GM18520 (cell line): ENCODE data around the gene ACACA.

ENCODE experiments used
- ATAC-seq: cut with Tn5 transposase; IDR thresholded peaks from one replicate; pipeline ENCODE4 v1.9.1; 2021; ENCODE audit not compliant: unreplicated experiment

ACACA gene

DNA sequence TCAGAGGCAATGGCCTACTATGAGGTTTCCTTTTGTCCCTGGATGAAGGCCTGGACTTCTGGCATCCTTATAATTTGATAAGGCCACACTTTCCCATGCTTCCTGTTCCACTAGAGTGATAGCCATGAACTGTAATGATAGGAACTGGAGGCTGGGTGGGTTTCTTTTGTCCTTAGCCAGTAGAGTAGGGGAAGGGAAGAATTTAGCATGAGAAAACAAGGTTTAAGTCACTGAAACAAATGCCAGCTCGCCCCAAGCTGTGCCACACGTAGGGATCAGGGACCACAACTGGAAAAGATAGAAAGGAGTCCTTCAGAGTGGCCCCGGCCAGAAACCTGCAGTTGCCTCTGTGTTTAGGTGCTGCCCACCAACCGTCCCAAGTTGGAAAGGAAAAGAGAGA lies 111.7 kb downstream of the ACACA start:
- no peak for ATAC-seq

DNA sequence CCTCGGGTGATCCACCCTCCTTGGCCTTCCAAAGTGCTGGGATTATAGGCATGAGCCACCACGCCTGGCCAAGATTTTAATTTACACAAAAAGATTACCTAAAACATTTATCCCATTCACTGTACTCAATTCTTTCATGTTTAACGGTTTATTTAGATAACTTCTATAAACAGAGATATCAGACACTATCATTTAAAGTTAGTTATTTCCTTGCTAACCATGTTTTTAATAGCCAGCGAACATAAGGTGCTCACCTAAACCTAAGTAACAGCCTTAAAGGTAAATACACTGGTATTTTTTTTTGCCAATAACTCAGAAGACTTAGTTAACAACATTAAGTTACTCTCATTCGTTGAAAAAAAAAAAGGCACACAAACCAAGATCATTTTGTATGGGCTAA lies 112.9 kb downstream of the ACACA start:
- no peak for ATAC-seq

DNA sequence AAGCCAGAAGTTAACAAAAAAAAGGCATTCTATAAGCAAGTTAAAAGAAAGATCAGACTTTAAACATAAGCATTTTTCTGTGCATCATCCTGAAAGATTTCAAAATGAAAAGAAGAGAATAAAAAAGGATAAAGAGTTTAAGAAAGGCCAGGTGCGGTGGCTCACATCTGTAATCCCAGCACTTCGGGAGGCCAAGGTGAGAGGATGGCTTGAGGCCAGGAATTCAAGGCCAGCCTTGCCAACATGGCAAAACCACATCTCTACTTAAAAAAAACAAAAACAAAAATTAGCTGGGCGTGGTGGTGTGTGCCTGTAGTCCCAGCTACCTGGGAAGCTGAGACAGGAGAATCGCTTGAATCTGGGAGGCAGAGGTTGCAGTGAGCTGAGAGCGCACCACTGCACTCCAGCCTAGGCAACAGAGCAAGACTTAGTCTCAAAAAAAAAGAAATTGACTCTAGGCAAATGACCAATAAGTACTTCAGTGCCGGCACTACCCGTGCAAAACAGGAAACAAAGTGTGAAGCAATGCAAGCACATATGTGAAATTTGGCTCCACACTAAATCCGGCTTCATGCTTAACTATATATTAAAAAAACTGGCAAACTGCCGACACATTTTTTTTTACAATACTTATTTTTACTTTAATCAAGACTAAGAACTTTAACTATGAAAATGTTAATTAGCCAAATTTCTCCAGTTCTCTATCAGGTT lies 114.1 kb downstream of the ACACA start:
- no peak for ATAC-seq

DNA sequence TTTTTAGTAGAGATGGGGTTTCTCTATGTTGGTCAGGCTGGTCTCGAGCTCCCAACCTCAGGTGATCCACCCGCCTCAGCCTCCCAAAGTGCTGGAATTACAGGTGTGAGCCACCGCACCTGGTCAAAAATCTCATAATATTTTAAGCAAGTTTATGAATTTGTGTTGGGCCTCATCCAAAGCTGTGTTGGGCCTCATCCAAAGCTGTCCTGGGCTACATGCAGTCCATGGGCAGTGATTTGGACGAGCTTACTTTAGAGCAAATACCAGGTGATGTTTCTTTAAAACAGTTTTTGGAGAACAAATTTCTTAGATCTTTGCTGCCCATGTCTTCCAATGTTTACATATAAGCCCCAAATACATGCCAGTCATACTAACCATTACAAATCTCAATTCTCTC lies 115.3 kb downstream of the ACACA start:
- no peak for ATAC-seq

DNA sequence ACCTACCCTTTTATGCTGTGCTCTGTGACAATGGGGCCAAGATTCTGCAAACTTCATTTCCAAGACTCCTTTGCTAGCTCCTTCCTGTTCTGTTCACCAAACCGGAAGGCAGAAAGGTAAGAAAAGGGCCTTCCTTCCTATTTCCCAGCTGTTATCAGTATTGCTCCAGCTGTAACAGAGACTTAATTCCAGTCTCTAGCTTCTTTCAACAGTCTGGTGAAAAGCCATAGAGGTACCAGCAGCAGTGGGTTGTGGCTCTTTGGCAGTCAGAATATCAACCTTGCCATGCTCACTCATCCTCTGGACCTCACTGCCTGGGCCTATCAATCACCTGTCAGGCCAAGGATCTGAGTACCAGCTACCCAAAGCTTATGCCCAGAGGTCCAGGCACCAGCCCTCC lies 120.2 kb downstream of the ACACA start:
- ATAC-seq = no peak

DNA sequence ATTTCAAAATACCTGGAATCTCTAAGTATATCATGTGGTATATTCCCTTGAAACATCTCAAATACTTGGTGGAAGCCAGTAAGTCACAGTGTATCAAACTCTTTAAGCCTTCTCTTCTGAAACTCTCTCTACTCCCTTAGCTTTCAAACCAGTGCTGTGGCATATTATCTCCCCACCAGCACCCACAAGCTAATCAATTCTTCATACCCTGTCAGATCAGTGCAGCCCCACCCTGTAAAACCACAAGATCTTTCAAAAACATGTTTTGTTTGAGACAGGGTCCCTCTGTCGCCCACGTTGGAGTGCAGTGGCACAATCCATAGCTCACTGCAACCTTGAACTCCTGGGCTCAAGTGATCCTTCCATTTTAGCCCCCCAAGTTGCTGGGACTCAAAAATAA lies 122.4 kb downstream of the ACACA start:
- ATAC-seq = no peak

DNA sequence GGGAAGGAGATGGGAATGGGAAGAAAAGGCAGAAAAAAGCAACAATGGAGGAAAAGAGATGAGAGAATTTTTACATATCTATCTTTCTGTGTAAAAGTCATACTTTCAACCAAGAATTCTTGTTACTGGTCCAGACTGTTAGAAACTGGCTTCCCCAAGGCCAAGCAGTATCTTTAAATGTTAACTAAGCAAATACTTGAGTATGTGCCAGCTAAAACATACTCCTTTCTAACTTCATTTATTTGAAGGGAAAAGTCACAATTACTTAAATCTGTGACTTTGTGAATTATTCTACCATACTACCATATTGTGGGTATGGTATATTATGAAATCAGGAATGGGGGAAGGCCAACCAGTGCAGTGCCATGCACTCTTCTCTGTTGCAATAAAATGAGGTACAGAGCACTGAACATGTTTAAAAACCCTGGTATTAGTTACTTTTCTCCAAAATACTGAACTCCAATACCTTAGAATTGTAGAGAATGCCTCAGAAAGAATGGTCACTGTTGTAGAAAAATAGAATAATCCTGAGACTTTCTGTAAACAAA lies 123.1 kb downstream of the ACACA start:
- ATAC-seq = no peak

DNA sequence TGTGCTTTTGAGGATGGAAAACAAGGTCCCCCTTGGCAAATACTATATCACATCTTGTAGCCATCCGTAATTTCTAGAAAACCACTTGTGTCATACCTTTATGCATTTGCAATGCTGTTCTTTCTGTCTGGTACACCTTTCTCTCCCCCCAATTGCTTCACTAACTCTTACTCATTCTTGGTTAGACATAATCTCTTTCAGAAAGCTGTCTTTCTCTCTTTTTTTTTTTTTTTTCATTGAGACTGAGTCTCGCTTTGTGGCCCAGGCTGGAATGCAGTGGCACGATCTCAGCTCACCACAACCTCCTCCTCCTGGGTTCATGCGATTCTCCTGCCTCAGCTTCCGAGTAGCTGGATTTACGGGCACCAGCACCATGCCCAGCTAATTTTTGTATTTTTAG lies 125.8 kb downstream of the ACACA start:
- no peak for ATAC-seq

DNA sequence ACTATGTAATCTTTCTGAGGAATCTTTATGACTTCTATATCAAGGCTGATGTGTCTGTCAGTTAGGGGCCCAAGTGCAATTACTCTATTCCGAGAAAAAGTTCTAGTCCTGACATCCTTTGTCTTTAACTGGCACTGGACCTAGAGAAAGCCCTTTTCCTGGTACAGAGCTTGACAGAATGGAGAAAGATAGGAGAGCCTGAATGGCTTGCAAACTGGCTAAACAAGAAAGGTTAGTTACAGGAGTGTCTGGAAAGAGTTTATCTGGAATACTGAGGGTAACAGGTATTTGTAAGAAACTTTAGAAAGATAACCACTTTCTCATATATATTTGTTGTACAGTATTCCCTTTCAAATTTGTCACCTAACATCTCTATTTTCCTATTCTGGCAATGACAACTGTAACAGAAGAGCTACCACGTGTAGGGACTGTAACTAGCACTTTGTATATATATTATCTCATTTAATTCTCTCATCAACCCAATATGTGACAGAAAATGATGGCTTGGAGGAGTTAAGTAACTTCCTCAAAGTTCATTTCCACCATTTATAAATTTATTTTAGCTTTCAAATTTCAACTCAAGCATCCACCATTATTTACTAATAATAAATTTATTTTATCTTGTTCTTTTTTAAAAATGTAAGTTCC lies 128.3 kb downstream of the ACACA start:
- ATAC-seq = no peak

DNA sequence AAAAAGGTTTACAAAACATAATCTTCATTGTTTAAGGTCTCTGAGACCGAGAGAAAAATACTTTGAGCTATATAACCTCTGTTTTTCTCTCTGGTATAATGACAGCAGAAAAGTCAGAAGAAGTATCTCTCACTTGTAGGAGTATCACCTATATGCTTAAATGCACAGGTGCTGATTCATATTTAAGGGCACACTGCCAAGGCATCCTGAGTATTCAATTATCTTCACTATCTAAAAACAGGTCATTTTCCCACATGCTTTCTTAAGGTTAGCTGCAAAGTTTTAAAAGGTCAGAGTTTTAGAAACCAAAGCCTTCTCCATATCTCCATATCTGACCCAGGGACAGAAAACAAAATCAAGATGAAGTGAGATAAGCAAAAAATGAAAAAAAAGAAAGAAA lies 130.2 kb downstream of the ACACA start:
- ATAC-seq = no peak

DNA sequence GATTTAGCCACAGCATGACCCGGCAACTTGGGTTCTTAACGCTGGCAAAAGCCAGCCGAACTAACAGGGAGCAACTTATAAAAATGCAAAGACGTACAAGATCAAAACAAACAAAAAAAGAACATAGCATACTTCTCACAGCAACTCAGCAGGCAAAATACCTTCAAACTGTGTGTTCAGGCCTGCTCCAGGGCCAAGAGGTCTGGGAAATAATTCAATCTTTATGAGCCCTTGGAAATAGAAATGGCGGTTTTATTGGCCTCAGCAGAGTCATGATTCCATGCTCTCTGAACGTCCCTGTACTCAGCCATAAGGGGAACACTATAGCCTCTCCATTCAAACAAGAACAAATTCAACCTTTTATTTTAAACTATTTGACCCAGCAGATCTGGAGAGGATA lies 132.2 kb downstream of the ACACA start:
- ATAC-seq = no peak

DNA sequence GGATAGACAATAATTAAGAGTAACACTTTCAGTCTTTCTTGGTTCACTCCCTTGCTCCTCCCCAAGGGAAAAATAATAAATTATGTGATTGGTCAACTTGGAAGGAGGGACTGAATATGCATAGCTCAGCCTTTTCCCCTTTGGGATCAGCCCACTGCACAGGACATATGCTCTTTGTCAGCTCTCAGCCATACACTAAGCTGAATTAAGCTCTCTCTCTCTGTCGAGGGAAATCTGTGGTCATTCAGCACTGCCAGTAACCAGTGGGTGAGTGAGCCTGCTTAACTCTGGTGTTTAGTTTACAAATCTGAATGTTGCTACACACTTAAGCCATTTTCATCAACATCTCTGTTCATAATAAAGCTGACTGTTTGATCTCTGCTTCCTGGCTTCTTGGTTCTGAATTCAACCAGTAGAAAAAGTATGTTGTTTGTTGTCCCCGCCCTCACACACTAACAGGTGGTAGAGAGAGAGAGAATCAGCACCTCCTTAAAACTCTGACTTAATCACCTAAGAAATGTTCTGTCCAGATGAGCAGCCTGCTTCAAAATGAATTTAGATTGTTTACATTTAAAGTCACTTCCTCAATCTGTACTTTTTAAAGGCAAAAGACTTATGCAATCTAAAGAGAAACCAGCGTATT lies 133.1 kb downstream of the ACACA start:
- ATAC-seq = no peak

DNA sequence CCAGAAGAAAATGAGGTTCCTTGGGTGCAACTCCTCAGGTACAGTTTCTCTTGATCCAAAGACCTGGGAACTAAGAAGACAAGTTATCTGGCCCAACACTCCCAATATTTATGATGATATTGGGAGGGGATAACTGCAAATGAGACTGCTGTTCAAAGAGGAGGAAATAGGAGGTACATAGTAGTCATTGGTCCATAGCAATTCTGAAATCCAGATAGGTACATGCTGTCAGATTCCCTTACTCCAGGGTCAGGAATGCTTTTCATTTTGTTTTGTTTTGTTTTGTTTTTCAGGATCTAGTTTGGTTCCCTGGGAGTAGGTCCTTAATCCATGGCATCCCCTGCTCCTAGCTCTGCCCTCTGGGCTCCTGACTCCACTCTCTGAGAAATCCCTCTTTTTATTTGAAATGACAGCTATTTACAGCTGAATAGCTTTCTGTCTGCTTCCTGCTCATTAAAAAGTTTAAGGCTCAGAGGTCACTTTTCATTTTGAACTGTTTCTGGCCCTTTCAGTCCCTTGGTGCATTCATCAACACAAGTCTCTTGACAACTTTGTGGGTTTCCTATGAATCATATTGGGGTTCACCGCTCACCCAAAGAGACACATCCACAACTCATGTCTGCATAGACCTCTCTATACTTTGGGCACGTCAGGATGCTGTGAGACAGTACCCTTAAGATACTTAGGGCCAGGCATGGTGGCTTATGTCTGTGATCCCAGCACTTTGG lies 141.0 kb downstream of the ACACA start:
- no peak for ATAC-seq

DNA sequence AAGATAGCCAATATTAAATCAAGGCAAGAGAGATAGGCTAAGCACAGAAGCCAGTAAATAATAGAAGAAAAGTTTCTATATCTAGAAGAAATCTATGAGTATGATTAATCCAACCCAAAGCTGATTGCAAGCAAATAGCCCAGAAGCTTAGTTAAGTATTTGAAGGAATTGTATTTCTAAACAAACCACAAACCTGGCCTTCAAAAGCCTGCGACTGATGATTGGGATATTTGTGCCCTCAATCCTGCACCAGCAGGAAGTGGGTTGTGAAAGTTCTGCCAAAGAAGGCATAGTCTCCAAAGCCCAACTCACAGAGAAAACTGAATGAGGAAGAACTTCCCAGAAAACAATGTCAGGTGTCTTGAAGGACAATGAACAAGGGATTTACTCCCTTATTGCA lies 145.3 kb downstream of the ACACA start:
- no peak for ATAC-seq

DNA sequence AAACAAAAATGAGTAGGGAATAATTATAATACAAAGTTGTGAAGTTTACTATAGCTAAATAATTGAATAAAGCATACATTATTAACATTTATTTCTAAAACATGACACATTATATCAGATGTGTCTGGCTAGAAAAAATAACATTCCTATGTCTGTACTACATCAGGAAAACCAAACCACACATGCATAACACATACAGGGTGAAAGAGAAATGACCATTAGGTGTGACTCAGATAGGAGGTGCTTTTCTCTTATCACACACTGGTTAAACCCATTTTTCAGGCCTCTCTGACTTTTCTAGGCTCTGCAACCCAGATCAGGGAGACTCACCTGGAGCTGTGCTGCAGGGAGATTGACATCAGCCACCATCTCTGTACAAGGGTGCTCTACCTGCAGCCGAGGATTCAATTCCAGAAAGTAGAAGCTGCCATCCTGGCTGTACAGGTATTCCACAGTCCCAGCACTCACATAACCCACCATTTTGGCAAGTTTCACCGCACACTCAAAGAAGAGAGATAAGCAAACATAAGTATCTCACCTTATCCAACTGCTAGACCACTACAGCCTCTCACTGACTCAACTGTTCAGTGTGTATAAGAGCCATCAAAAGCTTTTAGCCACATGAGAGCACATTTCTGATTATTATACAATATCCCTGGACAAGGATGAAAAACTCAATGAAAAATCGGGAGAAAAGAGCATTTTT lies 147.5 kb downstream of the ACACA start:
- no peak for ATAC-seq

DNA sequence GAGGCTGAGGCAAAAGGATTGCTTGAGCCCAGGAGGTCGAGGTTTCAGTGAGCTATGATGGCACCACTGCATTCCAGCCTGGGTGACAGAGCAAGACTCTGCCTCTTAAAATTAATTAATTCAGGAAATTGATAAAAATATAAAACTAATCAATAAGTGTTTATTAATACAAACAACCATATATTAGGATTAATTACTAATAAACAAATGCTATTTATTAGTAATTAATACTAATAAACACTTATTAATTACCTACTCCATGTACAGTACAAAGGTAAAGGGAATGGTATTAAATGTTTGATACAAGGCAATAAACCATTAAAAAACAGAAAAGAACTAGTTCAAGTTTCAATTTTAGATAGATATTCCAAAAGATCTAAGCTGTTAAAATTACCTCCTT lies 150.0 kb downstream of the ACACA start:
- no peak for ATAC-seq

DNA sequence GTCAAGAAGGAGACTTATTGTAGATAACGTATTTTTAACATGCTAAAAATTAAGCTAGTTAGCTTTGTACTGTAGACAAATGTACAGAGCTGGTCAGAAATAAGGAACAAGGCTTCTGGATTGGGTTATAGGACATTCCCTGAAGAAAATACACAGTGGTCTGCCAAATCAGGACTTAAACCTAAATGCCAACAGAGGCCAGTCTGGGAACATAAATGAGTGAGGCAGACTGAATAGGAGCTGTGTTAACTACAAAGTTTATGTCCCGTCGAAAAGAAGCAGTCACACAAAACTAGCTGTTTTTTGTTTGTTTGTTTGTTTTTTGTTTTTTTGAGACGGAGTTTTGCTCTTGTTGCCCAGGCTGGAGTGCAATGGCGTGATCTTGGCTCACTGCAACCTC lies 151.2 kb downstream of the ACACA start:
- no peak for ATAC-seq

DNA sequence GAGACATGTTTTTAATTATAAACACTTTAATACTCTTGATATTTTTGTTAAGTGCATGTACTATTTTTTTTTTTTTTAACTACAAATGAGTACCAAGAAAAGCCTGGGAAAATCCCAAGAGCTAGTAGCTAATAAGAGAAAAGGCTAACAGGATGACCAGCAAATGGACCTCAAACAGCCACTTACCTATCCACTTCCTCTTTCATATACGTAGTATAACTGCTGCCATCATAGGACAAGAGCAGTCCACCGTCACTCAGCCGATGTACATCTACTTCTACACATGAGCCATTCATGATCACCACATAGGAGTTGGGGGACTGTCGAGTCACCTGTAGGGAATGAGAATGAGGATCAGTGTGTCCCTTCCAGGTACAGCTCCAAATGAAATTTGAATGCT lies 158.8 kb downstream of the ACACA start:
- ATAC-seq = no peak

DNA sequence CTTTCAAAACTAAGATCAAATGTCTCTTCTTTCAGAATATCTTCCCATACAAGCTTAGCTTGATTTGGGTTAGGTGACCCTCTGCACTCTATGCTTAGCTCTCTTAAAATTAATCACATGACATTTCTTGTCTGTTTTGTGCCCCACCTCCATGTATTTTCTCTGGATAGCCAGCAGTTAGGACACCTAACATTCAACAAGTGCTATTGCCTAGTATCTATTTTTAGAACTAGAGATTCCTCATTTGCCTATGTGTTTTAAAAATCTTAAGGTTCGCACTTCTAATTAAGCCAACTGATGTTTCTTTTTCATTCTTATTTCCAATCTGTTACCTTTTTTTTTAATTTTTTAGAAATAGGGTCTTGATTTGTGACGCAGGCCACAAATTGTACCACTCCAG lies 160.6 kb downstream of the ACACA start:
- ATAC-seq = no peak

DNA sequence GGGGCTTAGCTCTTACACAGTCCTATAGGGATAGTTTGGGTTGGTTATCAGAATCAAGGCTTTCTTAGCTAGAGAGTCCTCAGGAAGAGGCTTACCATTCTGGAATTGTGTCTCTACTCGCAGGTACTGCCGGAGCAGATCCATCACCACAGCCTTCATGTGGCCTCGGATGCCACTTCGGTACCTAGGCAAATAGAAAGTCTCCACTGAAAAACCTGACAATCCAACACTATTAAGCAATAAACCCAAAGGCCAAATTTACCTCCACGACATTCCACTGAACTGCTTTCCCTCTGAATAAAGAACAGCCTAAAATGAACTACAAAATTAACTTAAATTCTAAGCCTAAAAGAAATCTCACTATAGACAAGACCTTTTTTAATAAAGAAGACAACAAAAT lies 166.3 kb downstream of the ACACA start:
- ATAC-seq = no peak
